Brain microvascular endothelial cell (primary cell): ENCODE data around the gene MPND.

Experiments
- DNase-seq: peaks from one replicate; pipeline ENCODE4 v3.0.0-alpha.2; 2020
- H3K27ac ChIP-seq: fragments of 250-450 bp; sonication (Bioruptor Pico); 2 replicates; pipeline ENCODE4 v1.5.1; 2020; ENCODE audit warnings: mild to moderate bottlenecking, moderate library complexity
- H3K27me3 ChIP-seq: fragments of 250-450 bp; sonication (Bioruptor Pico); replicated peaks from 2 replicates; pipeline ENCODE4 v1.5.1; 2020; ENCODE audit warnings: mild to moderate bottlenecking
- H3K36me3 ChIP-seq: fragments of 250-450 bp; sonication (Bioruptor Pico); replicated peaks from 2 replicates; pipeline ENCODE4 v1.5.1; 2020; ENCODE audit warnings: mild to moderate bottlenecking
- H3K4me3 ChIP-seq: 2 replicates; pipeline ENCODE4 v1.5.1; 2011; ENCODE audit warnings: low read depth, mild to moderate bottlenecking, control low read depth, low read length, moderate library complexity
- in situ Hi-C: cut with HindIII; loops from 2 replicates; pipeline ENCODE4 v1.10.0; 2017; ENCODE audit warnings: low sequenced_read_pairs, low pct_ligation_motif_present
- TF ChIP-seq, protein P1 (sequence below): IDR thresholded peaks from 2 replicates; pipeline ENCODE4 v1.5.1; 2011; ENCODE audit warnings: low read depth, mild to moderate bottlenecking, moderate library complexity, low read length, control low read depth, inconsistent platforms; ENCODE audit errors: missing control alignments

The MPND gene

DNA sequence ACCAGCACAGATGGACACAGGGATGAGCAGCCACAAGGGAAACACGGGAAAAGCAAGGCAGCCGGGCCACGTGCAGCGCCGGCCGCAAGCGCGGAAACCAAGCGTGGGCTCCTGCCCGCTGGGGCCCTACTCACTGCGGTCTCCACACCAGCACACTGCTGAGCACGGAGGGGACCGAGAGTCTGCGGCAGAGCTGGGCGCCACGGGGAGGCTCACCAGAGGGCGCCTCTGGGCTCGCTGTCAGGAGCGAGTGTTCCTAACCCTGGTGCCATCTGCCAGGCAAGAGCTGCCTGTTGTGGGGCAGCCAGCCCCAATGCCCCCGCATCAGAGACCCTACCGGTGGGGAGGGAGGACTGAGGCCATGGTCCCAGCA lies 26.5 kb downstream of the MPND start:
- Histone ChIP-seq H3K27me3 (no peaks in the 10 kb centered on the region), H3K36me3 (peaks cover 29% of the 10 kb centered on the region), H3K4me3 (no peak overlapping the region), H3K27ac (no peak overlapping the region)
- in situ Hi-C loops, result no loop called here
- no peak for DNase-seq
- TF ChIP-seq, protein P1, sequence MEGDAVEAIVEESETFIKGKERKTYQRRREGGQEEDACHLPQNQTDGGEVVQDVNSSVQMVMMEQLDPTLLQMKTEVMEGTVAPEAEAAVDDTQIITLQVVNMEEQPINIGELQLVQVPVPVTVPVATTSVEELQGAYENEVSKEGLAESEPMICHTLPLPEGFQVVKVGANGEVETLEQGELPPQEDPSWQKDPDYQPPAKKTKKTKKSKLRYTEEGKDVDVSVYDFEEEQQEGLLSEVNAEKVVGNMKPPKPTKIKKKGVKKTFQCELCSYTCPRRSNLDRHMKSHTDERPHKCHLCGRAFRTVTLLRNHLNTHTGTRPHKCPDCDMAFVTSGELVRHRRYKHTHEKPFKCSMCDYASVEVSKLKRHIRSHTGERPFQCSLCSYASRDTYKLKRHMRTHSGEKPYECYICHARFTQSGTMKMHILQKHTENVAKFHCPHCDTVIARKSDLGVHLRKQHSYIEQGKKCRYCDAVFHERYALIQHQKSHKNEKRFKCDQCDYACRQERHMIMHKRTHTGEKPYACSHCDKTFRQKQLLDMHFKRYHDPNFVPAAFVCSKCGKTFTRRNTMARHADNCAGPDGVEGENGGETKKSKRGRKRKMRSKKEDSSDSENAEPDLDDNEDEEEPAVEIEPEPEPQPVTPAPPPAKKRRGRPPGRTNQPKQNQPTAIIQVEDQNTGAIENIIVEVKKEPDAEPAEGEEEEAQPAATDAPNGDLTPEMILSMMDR, result peak; percentile 59

DNA sequence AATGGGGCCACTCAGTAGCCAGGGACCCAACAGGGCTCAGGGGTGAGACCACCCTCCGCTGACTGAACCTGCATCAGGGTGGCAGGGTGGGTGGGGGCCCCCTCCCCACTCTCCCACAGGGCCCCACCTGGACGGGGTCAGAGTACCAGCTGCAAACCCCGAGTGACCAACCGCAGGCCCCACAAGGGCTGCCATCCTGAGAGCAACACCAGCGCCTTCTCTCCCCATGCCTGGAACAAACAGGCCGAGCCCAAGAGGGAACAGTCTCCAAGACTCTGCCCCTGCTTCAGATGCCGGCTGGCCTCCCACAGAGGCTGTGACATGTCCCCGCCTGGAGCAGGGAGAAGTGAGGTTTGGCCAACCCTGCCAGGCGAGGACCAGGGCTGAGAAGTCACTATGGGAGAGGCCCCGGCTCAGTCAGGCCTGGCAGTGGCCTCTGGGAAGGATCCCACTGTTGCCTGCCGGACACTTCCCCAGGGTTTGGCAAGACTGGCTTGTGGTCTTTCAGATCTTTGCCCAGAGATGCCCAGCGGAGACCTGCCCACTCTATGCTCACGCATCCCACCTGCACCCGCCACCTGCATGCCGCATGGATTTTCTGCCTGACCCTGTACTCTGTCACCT lies 27.2 kb downstream of the MPND start:
- H3K4me3 ChIP-seq, result no peak overlapping the region
- no peak overlapping the region for H3K27ac ChIP-seq
- TF ChIP-seq, protein P1, result no peak
- in situ Hi-C loops, result no loop called here
- H3K27me3 ChIP-seq, result no peaks in the 10 kb centered on the region
- DNase-seq, result no peak
- peaks cover 22% of the 10 kb centered on the region for H3K36me3 ChIP-seq

DNA sequence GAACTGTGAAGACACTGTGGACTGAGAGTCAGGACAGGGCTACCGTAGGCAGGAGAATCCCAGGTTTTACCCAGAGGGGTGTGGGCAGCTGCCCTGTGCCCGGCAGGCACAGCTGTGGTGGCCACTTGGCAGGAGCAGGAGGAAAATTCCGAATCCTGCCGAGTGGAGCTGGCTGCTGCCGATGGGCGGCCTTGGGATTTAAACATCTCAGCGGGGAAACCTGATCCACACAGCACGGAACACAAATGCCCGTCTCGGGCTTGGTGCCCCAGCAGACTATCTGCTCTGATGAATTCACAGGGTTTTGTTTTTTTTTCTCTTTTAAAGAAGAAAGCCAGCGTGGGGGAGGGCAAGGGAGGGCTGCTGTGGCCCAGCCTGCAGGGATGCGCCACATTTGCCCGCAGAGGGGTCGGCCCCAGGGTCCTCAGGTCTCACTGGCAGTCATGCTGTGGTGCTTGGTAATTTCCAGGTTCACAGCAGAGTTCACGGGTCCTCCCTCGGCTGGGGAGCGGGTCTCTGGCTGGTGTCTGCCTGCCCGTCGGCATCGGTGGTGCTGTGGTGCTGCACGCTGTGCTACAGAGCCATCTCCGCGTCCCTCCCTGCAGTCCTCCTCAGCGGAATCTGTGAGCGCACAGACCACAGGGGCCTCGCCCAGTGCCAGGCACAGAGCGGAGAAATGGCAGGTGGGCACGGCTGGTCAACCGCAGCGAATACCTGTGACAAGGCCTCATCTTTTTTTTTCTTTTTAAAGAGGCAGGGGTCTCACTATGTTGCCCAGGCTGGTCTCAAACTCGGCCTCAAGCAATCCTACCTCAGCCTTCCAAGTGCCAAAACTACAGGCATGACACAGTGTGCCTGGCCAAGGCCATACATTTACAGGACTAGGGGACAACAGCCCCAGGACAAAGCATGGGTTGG lies 28.1 kb downstream of the MPND start:
- Histone ChIP-seq H3K36me3 (peaks cover 14% of the 10 kb centered on the region), H3K27me3 (no peaks in the 10 kb centered on the region), H3K27ac (no peak overlapping the region), H3K4me3 (no peak overlapping the region)
- DNase-seq, result no peak
- in situ Hi-C loops, result no loop called here
- TF ChIP-seq, protein P1, result no peak

DNA sequence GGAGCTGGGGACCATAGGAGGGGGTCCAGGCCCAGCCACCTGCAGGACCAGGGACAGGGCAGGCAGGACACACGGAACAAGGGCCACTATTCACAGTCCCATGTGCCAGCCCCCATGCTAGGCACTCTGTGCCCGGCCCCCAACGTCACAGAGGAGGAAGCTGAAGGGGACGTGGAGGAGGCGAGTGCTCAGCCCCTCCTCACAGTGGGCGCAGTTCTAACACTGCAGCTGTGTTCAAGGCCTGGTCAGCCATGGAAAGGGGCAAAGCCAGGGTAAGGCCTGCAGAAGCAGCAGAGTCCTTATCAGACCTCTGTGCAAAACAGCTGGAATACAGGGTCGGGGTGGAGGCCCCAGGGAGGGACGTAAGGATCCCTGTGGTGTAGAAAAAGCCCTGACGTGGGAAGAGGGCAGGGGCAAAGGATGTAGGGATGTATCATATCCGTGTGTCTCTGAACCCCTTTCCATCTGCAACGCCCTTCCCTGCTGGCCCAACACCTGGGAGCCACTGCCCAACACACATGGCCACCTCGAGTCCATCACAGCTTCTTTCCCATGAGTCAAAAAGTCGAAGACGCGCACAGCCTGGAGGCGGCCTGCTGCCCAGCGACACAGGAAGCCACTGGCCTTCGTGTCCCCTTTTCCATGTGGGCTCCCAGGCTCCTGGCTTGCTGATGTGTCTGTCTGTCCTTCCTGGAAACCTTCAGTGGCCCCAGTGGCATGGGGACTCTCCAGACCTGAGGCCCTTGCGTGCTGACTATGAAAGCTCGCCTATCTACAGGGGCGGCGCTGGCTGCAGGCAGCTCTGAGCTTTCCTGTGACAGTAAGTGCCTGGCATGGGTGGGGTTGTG lies 29.0 kb downstream of the MPND start:
- H3K36me3 ChIP-seq, result peaks cover 14% of the 10 kb centered on the region
- no peak for DNase-seq
- TF ChIP-seq, protein P1, result no peak
- H3K27me3 ChIP-seq, result no peaks in the 10 kb centered on the region
- in situ Hi-C loops, result no loop called here
- no peak overlapping the region for H3K4me3 ChIP-seq
- H3K27ac ChIP-seq, result no peak overlapping the region

DNA sequence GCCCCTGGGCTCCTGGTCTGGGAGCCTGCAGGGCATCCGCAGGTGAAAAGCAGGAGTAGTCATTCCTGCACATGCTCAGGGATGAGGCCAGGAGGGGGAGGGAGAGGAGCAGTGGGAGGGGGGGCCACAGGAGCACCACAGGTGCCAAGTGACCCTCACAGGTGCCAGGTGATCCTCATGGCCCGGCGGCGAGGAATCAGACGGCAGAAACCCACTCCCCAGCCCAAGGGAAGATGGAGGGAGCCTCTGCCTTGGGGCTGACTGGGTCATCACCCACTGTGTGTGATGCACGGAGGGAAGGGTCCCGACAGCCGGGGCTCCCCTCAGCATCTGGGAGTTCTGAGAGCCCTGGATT lies 29.6 kb downstream of the MPND start:
- TF ChIP-seq, protein P1, result no peak
- no peak for DNase-seq
- H3K4me3 ChIP-seq, result no peak overlapping the region
- no peak overlapping the region for H3K27ac ChIP-seq
- in situ Hi-C loops, result no loop called here
- H3K27me3 ChIP-seq, result no peaks in the 10 kb centered on the region
- peaks cover 10% of the 10 kb centered on the region for H3K36me3 ChIP-seq
